ENCODE measurements around the gene STK38L.

Gene STK38L

GRCh38 chr12:27243804-27244688, at the start of gene STK38L:
Gene STK38L (plus strand): TSS chr12:27244286. CDS start chr12:27297721, 53,435 bp downstream.
- DNase-seq (ENCODE audit: low read depth in 2 of 2) = peak; percentile 95 to 98

- DNase-seq (ENCODE audit: low read depth in 2 of 2) = no peak
Observed at GRCh38 chr12:27194644-27195043, 49.4 kb upstream of the STK38L start.

- DNase-seq (ENCODE audit: low read depth in 2 of 2) = no peak
Observed at GRCh38 chr12:27198036-27198435, 46.0 kb upstream of the STK38L start.

- DNase-seq (ENCODE audit: low read depth in 2 of 2) = no peak
Observed at GRCh38 chr12:27199638-27200300, 44.3 kb upstream of the STK38L start.

- DNase-seq (ENCODE audit: low read depth in 2 of 2) = no peak
Observed at GRCh38 chr12:27201169-27201568, 42.9 kb upstream of the STK38L start.

- DNase-seq (ENCODE audit: low read depth in 2 of 2) = no peak
Observed at GRCh38 chr12:27206801-27207502, 37.1 kb upstream of the STK38L start.

GRCh38 chr12:27207615-27208413, 36.3 kb upstream of the STK38L start:
- DNase-seq (ENCODE audit: low read depth in 2 of 2) = no peak

GRCh38 chr12:27208414-27208750, 35.7 kb upstream of the STK38L start:
- DNase-seq (ENCODE audit: low read depth in 2 of 2) = no peak

GRCh38 chr12:27209257-27209910, 34.7 kb upstream of the STK38L start:
- no peak for DNase-seq (ENCODE audit: low read depth in 2 of 2)

- no peak for DNase-seq (ENCODE audit: low read depth in 2 of 2)
Observed at GRCh38 chr12:27210187-27210586, 33.9 kb upstream of the STK38L start.

- DNase-seq (ENCODE audit: low read depth in 2 of 2) = no peak
Observed at GRCh38 chr12:27212861-27213260, 31.2 kb upstream of the STK38L start.

- DNase-seq (ENCODE audit: low read depth in 2 of 2) = no peak
Observed at GRCh38 chr12:27213304-27213703, 30.8 kb upstream of the STK38L start.

GRCh38 chr12:27213830-27214787, 30.0 kb upstream of the STK38L start:
- DNase-seq (ENCODE audit: low read depth in 2 of 2) = no peak

GRCh38 chr12:27217590-27217989, 26.5 kb upstream of the STK38L start:
- DNase-seq (ENCODE audit: low read depth in 2 of 2) = no peak

- no peak for DNase-seq (ENCODE audit: low read depth in 2 of 2)
Observed at GRCh38 chr12:27219693-27220054, 24.4 kb upstream of the STK38L start.

GRCh38 chr12:27220055-27220987, 23.8 kb upstream of the STK38L start:
- no peak for DNase-seq (ENCODE audit: low read depth in 2 of 2)

- DNase-seq (ENCODE audit: low read depth in 2 of 2) = no peak
Observed at GRCh38 chr12:27220988-27221345, 23.1 kb upstream of the STK38L start.

- no peak for DNase-seq (ENCODE audit: low read depth in 2 of 2)
Observed at GRCh38 chr12:27221625-27222387, 22.3 kb upstream of the STK38L start.

All from stimulated activated CD4-positive, alpha-beta T cell treated with anti-CD3 and anti-CD28 coated beads, Interleukin-1b, Interleukin-23, amount 100 ng/mL, for 4 hours (primary cell).